Fibroblast of the aortic adventitia (primary cell): ENCODE results near the gene SQOR. TPM values are rescaled to one million over a fixed set of nuclear protein-coding genes. Genes with fewer than 3 reads are reported as not detected.

ENCODE experiments used
- DNase-seq: peaks from one replicate; pipeline ENCODE4 v3.0.0-alpha.2; 2010; ENCODE audit warnings: low read depth
- H3K4me3 ChIP-seq: 2 replicates; pipeline ENCODE4 v1.5.1; 2011; ENCODE audit warnings: low read depth, mild to moderate bottlenecking, control low read depth, low read length, moderate library complexity
- CTCF ChIP-seq: IDR thresholded peaks from 2 replicates; pipeline ENCODE4 v1.5.1; 2011; ENCODE audit warnings: mild to moderate bottlenecking, low read length, control low read depth, inconsistent platforms; ENCODE audit not compliant: insufficient read depth
- total RNA-seq: library from RNA; depleted of rRNA; stranded (reverse); fragments of >200 nt; gene quantifications from 2 replicates; pipeline ENCODE4 v1.2.3, GENCODE V29; 2012; ENCODE audit warnings: low replicate concordance

The SQOR gene
- total RNA-seq, 1 donor = 101 TPM

GRCh38 chr15:45667002-45667401 is 32.2 kb downstream of the SQOR start:
- no peak for TF ChIP-seq CTCF
- no peak for DNase-seq

GRCh38 chr15:45668386-45668785 is 33.6 kb downstream of the SQOR start:
- DNase-seq = no peak

More at GRCh38 chr15:45667002-45667401, 32.2 kb downstream of the SQOR start:
- H3K4me3 ChIP-seq = no peak overlapping the region

GRCh38 chr15:45669422-45669821 is 34.6 kb downstream of the SQOR start:
- no peak overlapping the region for H3K4me3 ChIP-seq
- no peak for DNase-seq
- no peak for TF ChIP-seq CTCF

More at GRCh38 chr15:45668386-45668785, 33.6 kb downstream of the SQOR start:
- no peak for TF ChIP-seq CTCF
- H3K4me3 ChIP-seq = no peak overlapping the region

- TF ChIP-seq CTCF = no peak
- DNase-seq = peak; percentile 4
- no peak overlapping the region for H3K4me3 ChIP-seq
Measured at GRCh38 chr15:45670091-45670490, 35.3 kb downstream of the SQOR start.

DNA sequence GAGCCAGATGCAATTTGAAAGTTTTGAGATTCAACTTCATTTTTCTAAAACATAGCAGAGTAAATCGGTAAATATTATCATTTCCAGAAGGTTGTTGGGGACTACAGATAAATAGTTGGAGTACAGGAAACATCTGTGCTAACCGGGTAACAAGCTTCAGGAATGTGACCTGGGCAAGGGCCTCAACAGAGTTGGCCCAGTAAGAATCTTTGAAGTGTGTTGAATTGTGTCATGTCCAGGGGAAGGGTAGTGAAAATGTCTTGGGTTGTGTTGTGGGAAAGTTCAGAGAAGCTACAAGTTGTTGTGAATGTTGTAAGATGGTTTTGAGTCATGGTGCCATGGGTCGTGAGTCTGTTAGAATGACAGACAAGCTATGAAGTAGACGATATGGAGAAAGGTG is 35.7 kb downstream of the SQOR start:
- peak; percentile 2 for DNase-seq
- no peak overlapping the region for H3K4me3 ChIP-seq
- TF ChIP-seq CTCF = no peak

- H3K4me3 ChIP-seq = no peak overlapping the region
- no peak for DNase-seq
- TF ChIP-seq CTCF = no peak
Measured at GRCh38 chr15:45674677-45675076, 39.8 kb downstream of the SQOR start.

- TF ChIP-seq CTCF = no peak
- H3K4me3 ChIP-seq = no peak overlapping the region
- DNase-seq = no peak
Measured at GRCh38 chr15:45677797-45678196, 43.0 kb downstream of the SQOR start.
